Measurements from ENCODE around the gene FYN. TPM values are rescaled to one million over a fixed set of nuclear protein-coding genes. Genes with fewer than 3 reads are reported as not detected.

FYN gene
- total and polyA plus RNA-seq, 10 of the 15 experiments (the other 5 are each of a cell fraction or from before 2014, with no cell fraction given): 51.4 to 247 (median 138) TPM

- peak; percentile 53; the same call in 1 of the 2 replicates for TF ChIP-seq RELB (IDR thresholded peaks at IDR 0.05; ENCODE audit: low read depth)
- no peak for TF ChIP-seq PRDM15 (CRISPR knock-in tag; IDR thresholded peaks at IDR 0.05)
- TF ChIP-seq MTA2 (IDR thresholded peaks at IDR 0.05; ENCODE audit: low read depth): peak; percentile 50; the same call in 1 of the 2 replicates
- no peak for TF ChIP-seq NR2C2 (IDR thresholded peaks at IDR 0.05; ENCODE audit: borderline replicate concordance, control insufficient read depth, insufficient read length, low read depth)
- no peak for TF ChIP-seq SMAD5 (IDR thresholded peaks at IDR 0.05; ENCODE audit: low read depth)
- TF ChIP-seq WRNIP1 (IDR thresholded peaks at IDR 0.05; ENCODE audit: borderline replicate concordance, low read depth, low read length): no peak
- TF ChIP-seq BRCA1 (IDR thresholded peaks at IDR 0.05; ENCODE audit: low read depth, low read length): no peak
- no peak; a peak in 1 of 4 replicates for TF ChIP-seq BHLHE40 (IDR thresholded peaks at IDR 0.05; ENCODE audit: borderline replicate concordance in 1 of 2, low read depth in 2 of 2, low read length in 1 of 2)
- no peak for TF ChIP-seq ZNF217 (IDR thresholded peaks at IDR 0.05)
- peak; percentile 96 for TF ChIP-seq RUNX3 (IDR thresholded peaks at IDR 0.05; ENCODE audit: low read length)
- no peak for TF ChIP-seq SREBF2 (IDR thresholded peaks at IDR 0.05; ENCODE audit: low read length)
- TF ChIP-seq CBFB (IDR thresholded peaks at IDR 0.05; ENCODE audit: low read depth): 0 out of 2 replicates have a peak, but pooled peaks have one; percentile 33
- TF ChIP-seq ETV6 (conservative IDR thresholded peaks at IDR 0.05 in 1 of 2, IDR thresholded peaks at IDR 0.05 in 1 of 2; ENCODE audit: borderline replicate concordance in 1 of 2, low read depth in 1 of 2): no peak
- TF ChIP-seq NFIC (IDR thresholded peaks at IDR 0.05; ENCODE audit: low read depth, low read length): peak; percentile 56; the same call in 1 of the 2 replicates
Measured at GRCh38 chr6:111850295-111850937, 22.8 kb downstream of the FYN start (continued).
